ENCODE measurements around the gene CCDC192.
"Not testable (repeated sequence)": the region's sequence is repeated elsewhere in the genome, so short reads cannot be mapped to it uniquely, and the experiment has no call there.

DNA sequence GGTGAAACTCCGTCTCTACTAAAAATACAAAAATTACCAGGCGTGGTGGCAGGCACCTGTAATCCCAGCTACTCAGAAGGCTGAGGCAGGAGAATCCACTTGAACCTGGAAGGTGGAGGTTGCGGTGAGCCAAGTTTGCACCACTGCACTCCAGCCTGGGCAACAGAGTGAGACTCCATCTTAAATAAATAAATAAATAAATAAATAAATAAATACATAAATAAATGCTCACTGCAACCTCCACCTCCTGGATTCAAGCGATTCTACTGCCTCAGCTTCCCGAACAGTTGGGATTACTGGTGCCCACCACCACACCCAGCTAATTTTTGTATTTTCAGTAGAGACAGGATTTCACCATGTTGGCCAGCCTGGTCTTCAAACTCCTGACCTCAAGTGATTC is 144.4 kb downstream of the CCDC192 start:
- not testable (repeated sequence) for TF ChIP-seq CTCF, POLR2A, EP300 (IDR thresholded peaks at IDR 0.05)

Data from ovary (tissue), 3 donors.